Femur (tissue), 1 donor: ENCODE measurements around the gene CNTN1.

Experiments
- DNase-seq: peaks from one replicate; pipeline ENCODE4 v3.0.0-alpha.2; 2017

CNTN1 gene

GRCh38 chr12:40784102-40784501 is 91.9 kb downstream of the CNTN1 start:
- DNase-seq = no peak

GRCh38 chr12:40788276-40788675 is 96.0 kb downstream of the CNTN1 start:
- no peak for DNase-seq

GRCh38 chr12:40792792-40793386 is 100.7 kb downstream of the CNTN1 start:
- DNase-seq = no peak

GRCh38 chr12:40793471-40793870 is 101.2 kb downstream of the CNTN1 start:
- DNase-seq = no peak

GRCh38 chr12:40794087-40794486 is 101.8 kb downstream of the CNTN1 start:
- DNase-seq = no peak

- DNase-seq = no peak
Measured at GRCh38 chr12:40801082-40801481, 108.8 kb downstream of the CNTN1 start.

- no peak for DNase-seq
Measured at GRCh38 chr12:40801861-40802260, 109.6 kb downstream of the CNTN1 start.

GRCh38 chr12:40802656-40803055 is 110.4 kb downstream of the CNTN1 start:
- DNase-seq = no peak

GRCh38 chr12:40819436-40820108 is 127.3 kb downstream of the CNTN1 start:
- DNase-seq = peak; percentile 53

GRCh38 chr12:40820794-40821484 is 128.7 kb downstream of the CNTN1 start:
- no peak for DNase-seq

- DNase-seq = no peak
Measured at GRCh38 chr12:40825156-40825555, 132.9 kb downstream of the CNTN1 start.

GRCh38 chr12:40827683-40828592 is 135.7 kb downstream of the CNTN1 start:
- no peak for DNase-seq

GRCh38 chr12:40828593-40828990 is 136.4 kb downstream of the CNTN1 start:
- DNase-seq = no peak

GRCh38 chr12:40829738-40830144 is 137.5 kb downstream of the CNTN1 start:
- no peak for DNase-seq

- no peak for DNase-seq
Measured at GRCh38 chr12:40831916-40832315, 139.7 kb downstream of the CNTN1 start.

- no peak for DNase-seq
Measured at GRCh38 chr12:40832668-40833067, 140.4 kb downstream of the CNTN1 start.

- no peak for DNase-seq
Measured at GRCh38 chr12:40833818-40834217, 141.6 kb downstream of the CNTN1 start.

GRCh38 chr12:40834321-40834720 is 142.1 kb downstream of the CNTN1 start:
- DNase-seq = no peak

- no peak for DNase-seq
Measured at GRCh38 chr12:40837891-40838429, 145.7 kb downstream of the CNTN1 start.

GRCh38 chr12:40843495-40843894 is 151.3 kb downstream of the CNTN1 start:
- DNase-seq = no peak

GRCh38 chr12:40853221-40853620 is 161.0 kb downstream of the CNTN1 start:
- no peak for DNase-seq

GRCh38 chr12:40854604-40855003 is 162.4 kb downstream of the CNTN1 start:
- DNase-seq = no peak

- no peak for DNase-seq
Measured at GRCh38 chr12:40864891-40865290, 172.7 kb downstream of the CNTN1 start.
